OCI-LY1 (cell line): ENCODE data around the gene ABLIM1.

Experiments used
- H2AFZ ChIP-seq: fragments of 200-600 bp; sonication (generic), shearing (Covaris generic); 2 replicates; pipeline ENCODE4 v1.6.0; 2014; ENCODE audit warnings: antibody characterized with exemption, mild to moderate bottlenecking, low read length
- H3F3A ChIP-seq: fragments of 200-600 bp; sonication (generic), shearing (Covaris generic); 2 replicates; pipeline ENCODE4 v1.6.0; 2014; ENCODE audit warnings: mild to moderate bottlenecking, antibody characterized with exemption, low read length, moderate library complexity; ENCODE audit not compliant: insufficient read depth
- H3K27ac ChIP-seq: fragments of 200-600 bp; sonication (generic); 2 replicates; pipeline ENCODE4 v1.5.1; 2014; ENCODE audit warnings: low read length, mixed run types, mild to moderate bottlenecking, low read depth; ENCODE audit not compliant: poor library complexity, severe bottlenecking
- H3K27me3 ChIP-seq: fragments of 200-600 bp; sonication (generic); 2 replicates; pipeline ENCODE4 v1.6.0; 2014; ENCODE audit warnings: antibody characterized with exemption, mild to moderate bottlenecking, low read length, moderate library complexity; ENCODE audit not compliant: insufficient read depth
- H3K36me3 ChIP-seq: fragments of 200-600 bp; sonication (generic); 2 replicates; pipeline ENCODE4 v1.6.1; 2014; ENCODE audit warnings: mild to moderate bottlenecking, antibody characterized with exemption, low read length, moderate library complexity, mixed read lengths; ENCODE audit not compliant: insufficient read depth
- H3K4me1 ChIP-seq: fragments of 200-600 bp; sonication (generic); 2 replicates; pipeline ENCODE4 v1.5.1; 2014; ENCODE audit warnings: mild to moderate bottlenecking, low read length, moderate library complexity; ENCODE audit not compliant: insufficient read depth, severe bottlenecking
- H3K4me2 ChIP-seq: fragments of 200-600 bp; sonication (generic), shearing (Covaris generic); 2 replicates; pipeline ENCODE4 v1.6.1; 2014; ENCODE audit warnings: low read length
- H3K4me3 ChIP-seq: fragments of 200-600 bp; sonication (generic); 2 replicates; pipeline ENCODE4 v1.5.1; 2014; ENCODE audit warnings: low read length, low read depth, mild to moderate bottlenecking, mixed read lengths; ENCODE audit not compliant: poor library complexity, severe bottlenecking
- H3K79me2 ChIP-seq: fragments of 200-600 bp; shearing (Covaris generic); 2 replicates; pipeline ENCODE4 v1.6.1; 2016; ENCODE audit warnings: mixed run types, low read length, mixed read lengths; ENCODE audit not compliant: insufficient read depth
- H3K9ac ChIP-seq: fragments of 200-600 bp; sonication (generic), shearing (Covaris generic); 2 replicates; pipeline ENCODE4 v1.6.1; 2014; ENCODE audit warnings: mild to moderate bottlenecking, low read length, mixed read lengths
- H3K9me2 ChIP-seq: fragments of 200-600 bp; sonication (generic), shearing (Covaris generic); 2 replicates; pipeline ENCODE4 v1.6.1; 2014; ENCODE audit warnings: low read depth, mild to moderate bottlenecking, low read length, mixed read lengths
- H3K9me3 ChIP-seq: fragments of 200-600 bp; shearing (Covaris generic); 2 replicates; pipeline ENCODE4 v1.6.1; 2014; ENCODE audit warnings: low read length, mixed read lengths
- H4K20me1 ChIP-seq: fragments of 200-600 bp; sonication (generic), shearing (Covaris generic); 2 replicates; pipeline ENCODE4 v1.6.0; 2016; ENCODE audit warnings: mild to moderate bottlenecking, low read length; ENCODE audit not compliant: insufficient read depth
- CTCF ChIP-seq: fragments of 200-600 bp; sonication (generic), shearing (Covaris generic); IDR thresholded peaks from 2 replicates; pipeline ENCODE4 v1.5.1; 2017; ENCODE audit warnings: mild to moderate bottlenecking, antibody characterized with exemption, low read length, moderate library complexity, mixed read lengths
- EZH2 ChIP-seq: fragments of 200-600 bp; sonication (generic), shearing (Covaris generic); IDR thresholded peaks from 2 replicates; pipeline ENCODE4 v1.8.0; 2017; ENCODE audit warnings: borderline replicate concordance, mixed run types, mild to moderate bottlenecking, antibody characterized with exemption, low read length, moderate library complexity, mixed read lengths

ABLIM1 gene

DNA sequence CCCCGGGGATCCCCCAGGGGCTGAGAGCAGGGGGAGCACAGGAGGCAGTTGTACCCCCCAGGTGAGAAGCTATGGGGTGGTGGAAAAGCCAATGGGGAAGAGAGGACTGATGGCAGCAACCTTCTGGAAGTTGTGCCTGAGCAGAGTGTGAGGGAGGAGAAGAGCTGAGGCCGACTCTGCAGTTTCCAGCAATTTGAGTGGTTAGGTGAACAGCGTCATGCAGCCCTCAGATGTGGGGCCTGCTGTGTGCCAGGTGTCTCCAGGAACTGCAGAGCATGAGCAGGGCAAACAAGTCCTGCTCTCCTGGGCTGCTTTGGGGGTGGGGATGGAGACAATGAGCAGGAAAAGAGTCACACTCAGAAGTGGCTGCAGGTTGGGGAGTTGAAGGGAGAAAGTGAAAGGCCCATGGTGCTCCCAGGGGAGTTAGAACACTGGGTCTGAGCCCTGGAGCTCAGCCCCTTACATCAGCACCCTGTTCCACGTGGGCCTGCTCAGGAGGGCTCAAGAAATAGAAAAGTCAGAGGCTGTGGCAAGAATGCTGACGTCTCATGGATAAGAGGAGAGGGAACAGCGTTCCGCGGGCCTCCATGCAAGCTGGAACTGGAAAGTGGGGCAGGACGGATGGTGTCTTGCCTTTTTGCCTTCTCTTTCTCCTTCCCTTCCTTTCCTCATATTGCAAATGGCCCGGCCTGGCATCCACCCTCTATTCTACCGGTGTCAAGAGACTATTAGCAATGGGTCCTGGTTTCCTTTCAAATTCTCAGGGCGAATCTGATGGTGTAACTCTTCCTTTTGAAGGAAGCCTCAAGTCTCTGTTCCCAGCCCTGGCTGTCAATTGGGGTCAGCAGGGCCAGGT is 249.7 kb downstream of the ABLIM1 start:
- H3K4me2 ChIP-seq = no peak overlapping the region
- no peak overlapping the region for H3K27ac ChIP-seq
- H3K4me1 ChIP-seq = no peaks in the 10 kb centered on the region
- H3K4me3 ChIP-seq = no peak overlapping the region
- no peaks in the 10 kb centered on the region for H3K79me2 ChIP-seq
- no peak overlapping the region for H2AFZ ChIP-seq
- H3K9me3 ChIP-seq = no peaks in the 10 kb centered on the region
- H4K20me1 ChIP-seq = no peaks in the 10 kb centered on the region
- no peaks in the 10 kb centered on the region for H3K27me3 ChIP-seq
- H3K36me3 ChIP-seq = no peaks in the 10 kb centered on the region
- no peaks in the 10 kb centered on the region for H3F3A ChIP-seq
- H3K9me2 ChIP-seq = no peaks in the 10 kb centered on the region
- no peak for TF ChIP-seq CTCF
- TF ChIP-seq EZH2 = no peak
- no peak overlapping the region for H3K9ac ChIP-seq

DNA sequence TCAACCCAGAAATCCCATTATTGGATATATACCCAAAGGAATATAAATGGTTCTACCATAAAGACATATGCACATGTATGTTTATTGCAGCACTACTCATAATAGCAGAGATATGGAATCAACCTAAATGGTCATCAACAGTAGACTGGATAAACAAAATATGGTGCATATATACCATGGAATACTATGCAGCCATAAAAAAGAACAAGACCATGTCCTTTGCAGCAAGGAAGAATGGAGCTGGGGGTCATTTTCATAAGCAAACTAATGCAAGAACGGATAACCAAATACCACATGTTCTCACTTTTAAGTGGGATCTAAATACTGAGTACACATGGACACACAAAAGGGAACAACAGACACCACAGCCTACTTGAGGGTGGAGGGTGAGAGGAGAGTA is 251.6 kb downstream of the ABLIM1 start:
- Histone ChIP-seq H4K20me1 (no peaks in the 10 kb centered on the region), H3K79me2 (no peaks in the 10 kb centered on the region), H3K27ac (no peak overlapping the region), H3K4me2 (no peak overlapping the region), H3K4me3 (no peak overlapping the region), H3K27me3 (0 out of 2 replicates have a peak, but pooled peaks cover 3% of the 10 kb centered on the region), H3K9me2 (no peaks in the 10 kb centered on the region), H3F3A (no peaks in the 10 kb centered on the region), H3K9me3 (no peaks in the 10 kb centered on the region), H3K4me1 (no peaks in the 10 kb centered on the region), H2AFZ (no peak overlapping the region), H3K36me3 (no peaks in the 10 kb centered on the region), H3K9ac (no peak overlapping the region)
- TF ChIP-seq EZH2 = no peak
- TF ChIP-seq CTCF = no peak

DNA sequence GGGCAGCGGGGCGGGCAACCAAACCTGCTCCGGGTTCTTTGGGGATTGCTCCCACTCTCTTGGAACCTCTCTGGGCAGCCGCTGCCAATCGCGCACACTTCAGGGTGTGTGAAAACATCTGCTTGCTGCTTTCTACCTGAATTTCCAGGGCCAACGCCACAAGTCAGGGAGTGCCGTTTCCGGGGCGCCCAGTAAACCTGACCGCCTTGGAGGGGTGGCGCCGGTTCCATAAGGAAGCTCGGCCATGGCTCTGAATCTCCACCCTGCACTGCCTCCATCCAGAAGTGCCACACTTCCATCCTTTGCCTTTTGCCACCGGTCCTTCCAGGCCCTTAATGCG is 253.1 kb downstream of the ABLIM1 start:
- Histone ChIP-seq H3K9me3 (no peaks in the 10 kb centered on the region), H3K36me3 (no peaks in the 10 kb centered on the region), H4K20me1 (no peaks in the 10 kb centered on the region), H3K79me2 (no peaks in the 10 kb centered on the region), H3K27ac (no peak overlapping the region), H3K9ac (no peak overlapping the region), H3K4me2 (no peak overlapping the region), H2AFZ (no peak overlapping the region), H3K27me3 (0 out of 2 replicates have a peak, but pooled peaks cover 3% of the 10 kb centered on the region), H3K4me1 (no peaks in the 10 kb centered on the region), H3K9me2 (no peaks in the 10 kb centered on the region), H3F3A (no peaks in the 10 kb centered on the region), H3K4me3 (no peak overlapping the region)
- TF ChIP-seq CTCF (no peak), EZH2 (no peak)
